Stimulated activated CD4-positive, alpha-beta T cell treated with anti-CD3 and anti-CD28 coated beads, Interleukin-1b, Interleukin-23, amount 100 ng/mL, for 4 hours (primary cell): ENCODE results near the gene JADE2.

Experiments
- DNase-seq, 2 donors: peaks; one replicate each; pipeline ENCODE4 v3.0.0-alpha.2; 2020; ENCODE audit warnings: low read depth in 2 of 2

The JADE2 gene

DNA sequence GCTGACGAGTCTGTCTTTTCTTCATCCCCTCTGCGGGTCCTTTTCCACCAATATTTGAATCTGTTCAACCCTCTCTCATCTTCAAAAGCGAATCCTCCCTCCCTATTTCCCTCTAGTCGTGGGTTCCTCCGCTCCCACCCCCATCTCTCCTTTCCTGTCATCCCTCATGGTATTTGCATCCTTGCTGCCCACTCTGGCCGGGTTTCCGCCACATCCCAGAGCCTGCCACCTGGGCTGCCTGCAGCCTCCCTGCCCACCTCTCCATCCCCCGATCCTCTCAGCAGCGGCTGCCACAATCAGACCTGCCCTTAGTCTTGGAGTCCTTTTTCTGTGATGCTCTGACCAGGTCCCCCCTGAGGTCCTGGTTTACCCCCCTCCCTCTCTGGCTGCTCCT lies 44.9 kb downstream of the JADE2 start:
- DNase-seq = no peak

DNA sequence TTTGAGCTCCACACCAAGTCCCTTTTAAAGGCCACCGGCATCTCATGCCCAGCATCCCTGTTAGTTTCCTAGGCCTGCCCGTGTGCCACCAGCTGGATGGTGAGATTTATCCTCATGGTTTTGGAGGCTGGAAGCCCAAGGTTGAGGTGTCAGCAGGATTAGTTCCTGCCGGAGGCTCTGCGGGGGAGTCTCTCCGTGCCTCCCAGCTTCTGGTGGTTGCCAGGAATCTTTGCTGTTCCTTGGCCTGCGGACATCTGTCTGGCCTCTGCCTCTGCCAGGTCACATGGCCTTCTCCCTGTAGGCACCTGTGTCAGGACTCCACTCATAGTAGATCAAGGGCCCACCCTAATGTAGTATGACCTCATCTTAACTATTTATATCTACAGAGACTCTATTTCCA lies 45.4 kb downstream of the JADE2 start:
- DNase-seq = no peak

DNA sequence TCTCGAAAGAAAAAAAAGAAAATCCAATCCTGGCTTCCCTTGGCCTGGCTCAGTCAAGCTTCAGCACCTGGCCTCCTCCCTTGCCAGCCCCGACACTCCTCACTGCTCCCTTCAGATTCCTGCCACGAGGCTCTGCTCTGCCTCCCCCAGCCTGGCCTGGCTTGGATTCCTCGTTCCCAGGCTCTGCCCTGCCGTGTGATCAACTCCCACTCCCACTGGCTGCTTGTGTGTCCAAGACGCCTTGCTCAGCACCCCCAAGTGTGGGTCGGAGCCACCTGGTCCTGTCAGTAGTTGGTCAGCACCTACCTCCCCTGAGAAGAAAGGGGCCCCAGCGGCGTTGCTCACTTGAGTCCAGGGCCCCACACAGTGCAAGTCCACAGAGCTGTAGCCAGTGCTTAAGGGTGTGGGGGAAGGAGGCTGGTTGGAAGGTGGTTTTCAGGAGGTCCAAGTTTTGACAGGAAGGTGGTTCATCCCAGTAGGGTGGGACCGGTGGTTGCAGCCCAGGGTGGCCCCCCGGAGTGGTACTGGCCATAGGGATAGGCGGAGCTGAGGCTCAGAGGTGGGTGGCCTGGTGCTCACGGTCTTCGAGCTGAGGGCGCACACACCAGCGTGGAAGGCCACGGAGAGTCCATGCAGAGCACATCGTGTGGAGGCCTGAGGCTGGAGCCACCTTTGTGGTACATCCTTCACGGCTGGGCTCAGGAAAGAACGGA lies 46.4 kb downstream of the JADE2 start:
- no peak for DNase-seq

DNA sequence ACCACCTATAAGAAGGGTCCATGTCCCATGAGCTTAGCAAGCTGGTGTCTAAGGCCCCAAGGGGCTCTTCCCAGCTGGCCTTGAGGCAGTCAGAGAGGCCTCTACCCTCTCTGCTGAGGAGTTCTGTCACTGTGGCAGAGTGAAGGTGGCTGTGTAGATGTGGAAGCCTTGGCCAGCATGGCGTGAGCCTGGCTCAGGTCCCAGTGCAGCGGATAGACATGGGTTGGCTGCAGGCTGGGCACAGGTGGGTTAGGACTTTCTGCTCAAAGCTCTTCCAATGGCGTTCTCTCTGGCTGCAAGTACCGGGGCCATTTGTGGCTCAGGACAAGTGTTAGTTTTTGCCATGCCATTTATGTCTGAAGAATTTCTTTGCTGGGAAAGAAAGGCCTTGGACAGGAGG lies 47.3 kb downstream of the JADE2 start:
- no peak for DNase-seq

DNA sequence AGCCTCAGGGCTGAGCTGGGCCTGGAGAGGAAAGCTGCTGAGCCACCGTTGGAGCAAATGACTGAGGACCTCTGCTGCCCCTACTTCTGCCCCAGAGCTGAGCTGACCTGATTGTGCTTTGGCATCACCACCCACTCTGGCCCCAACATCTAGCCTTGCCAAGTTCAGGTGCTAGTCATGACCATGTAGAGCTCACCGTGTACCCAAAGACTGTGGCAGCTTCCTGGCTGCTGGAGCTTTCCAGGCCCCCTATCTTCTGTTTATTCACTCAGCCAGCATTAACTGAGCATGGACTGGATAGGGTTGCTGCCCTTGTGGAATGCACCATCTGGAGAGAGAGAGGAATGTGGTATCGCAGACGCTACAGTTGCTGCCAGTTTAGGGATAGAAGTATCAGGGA lies 49.1 kb downstream of the JADE2 start:
- no peak for DNase-seq

DNA sequence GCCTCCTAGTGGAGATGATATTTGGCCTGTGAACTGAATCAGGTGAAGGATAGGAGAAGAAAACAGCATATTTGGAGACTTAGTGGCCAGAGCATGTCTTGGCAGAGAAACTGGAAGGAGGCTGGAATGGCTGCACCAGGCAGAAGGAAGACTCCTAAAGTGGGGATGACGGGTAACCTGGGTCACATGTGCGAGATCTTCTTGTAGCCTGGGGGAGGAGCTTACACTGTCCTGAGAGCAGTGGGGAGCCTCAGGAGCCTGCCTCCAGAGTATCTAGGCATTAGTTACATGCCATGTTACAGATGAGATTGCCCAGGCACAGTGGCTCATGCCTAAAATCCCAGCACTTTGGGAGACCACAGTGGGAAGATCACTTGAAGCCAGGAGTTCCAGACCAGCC lies 49.8 kb downstream of the JADE2 start:
- DNase-seq = no peak

DNA sequence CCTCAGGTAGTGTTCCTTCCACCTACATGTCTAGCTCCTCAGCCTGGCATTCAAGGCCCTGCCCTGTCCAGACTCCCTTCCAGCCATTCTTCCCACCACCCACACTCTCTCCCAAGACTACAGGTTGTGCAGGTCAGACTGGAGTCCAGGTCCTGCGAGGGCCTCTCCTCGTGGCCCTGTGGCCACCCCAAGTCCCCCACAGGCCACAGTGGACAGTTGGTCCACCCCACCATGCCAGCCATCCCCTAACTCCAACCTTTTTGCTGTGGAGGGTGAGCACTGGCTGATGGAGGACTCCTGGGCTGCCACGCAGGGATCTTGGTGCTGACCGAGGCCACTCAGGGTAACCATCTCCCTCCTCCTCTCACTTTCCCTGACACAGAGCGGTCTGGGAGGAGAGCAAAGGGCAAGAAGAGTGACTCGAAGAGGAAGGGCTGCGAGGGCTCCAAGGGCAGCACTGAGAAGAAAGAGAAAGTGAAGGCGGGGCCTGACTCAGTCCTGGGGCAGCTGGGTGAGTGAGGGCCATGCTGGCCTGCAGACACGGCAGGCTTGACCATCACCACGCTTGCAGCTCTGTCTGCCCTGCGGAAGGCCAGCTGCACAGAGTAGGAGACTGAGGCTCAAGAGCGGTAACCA lies 51.0 kb downstream of the JADE2 start:
- no peak for DNase-seq

DNA sequence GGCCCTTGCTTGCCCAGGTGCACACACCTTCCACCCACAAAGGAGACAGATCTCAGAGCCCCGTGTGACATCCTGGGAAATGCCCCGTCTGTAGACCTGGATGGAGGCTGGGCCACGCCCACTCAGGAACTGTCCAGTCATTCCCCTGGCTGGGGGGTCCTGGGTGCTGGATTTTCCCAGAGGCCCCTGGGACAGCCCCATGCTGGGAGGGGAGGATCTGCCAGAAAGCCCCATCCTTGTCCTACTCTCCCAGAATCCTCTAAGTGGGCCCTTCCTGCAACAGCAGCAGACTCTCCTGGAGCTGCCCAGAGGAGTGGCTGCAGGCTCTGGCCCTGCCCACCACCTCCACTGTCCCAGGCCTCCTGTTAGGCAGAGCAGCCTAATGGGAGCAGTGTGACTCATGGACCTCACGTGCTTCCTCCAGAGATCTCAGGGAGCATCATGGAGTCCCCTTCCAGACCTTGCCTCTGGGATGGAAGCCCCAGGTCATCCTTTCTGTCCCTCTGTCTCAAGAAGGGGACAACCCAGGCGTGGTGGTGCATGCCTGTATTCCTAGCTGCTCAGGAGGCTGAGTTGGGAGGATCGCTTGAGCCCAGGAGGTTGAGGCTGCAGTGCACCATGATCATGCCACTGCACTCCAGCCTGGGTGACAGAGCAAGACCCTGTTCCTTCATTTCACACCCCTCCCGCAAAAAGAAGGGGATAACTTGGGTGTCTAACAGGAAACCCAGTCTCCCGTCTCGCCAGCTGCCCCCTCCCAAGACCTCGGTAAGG lies 51.7 kb downstream of the JADE2 start:
- no peak for DNase-seq

DNA sequence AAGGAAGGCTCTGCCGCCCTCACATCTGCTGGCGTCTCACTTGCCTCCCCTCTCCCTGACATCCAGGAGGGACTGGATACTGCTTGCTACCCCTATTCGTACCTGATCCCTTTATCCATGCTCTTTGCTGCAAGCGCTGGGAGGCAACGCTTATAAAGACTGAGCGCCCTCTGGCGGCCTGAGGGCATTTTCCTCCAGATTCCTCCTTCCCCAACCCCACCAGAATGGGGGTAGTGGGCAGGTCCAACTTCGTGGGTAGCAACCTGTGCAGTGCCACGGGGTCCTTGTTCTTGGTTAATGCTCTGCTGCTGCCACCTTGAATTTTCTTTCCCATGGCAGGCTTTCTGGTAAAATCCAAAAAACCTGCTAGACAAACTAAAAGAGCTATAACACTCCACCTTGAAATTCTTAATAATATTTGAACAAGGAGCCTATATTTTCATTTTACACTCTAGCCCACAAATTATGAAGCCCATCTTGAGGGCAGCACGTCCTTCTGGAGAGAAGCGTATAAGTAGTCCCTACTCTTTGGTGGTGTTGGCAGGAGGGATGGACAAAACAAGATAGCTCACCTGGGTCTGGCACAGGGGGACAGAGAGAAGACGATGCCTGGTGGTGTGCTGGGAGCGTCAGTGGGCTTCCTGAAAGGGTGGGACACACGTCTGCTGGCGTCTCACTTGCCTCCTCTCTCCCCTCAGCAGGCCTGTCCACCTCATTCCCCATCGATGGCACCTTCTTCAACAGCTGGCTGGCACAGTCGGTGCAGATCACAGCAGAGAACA lies 52.5 kb downstream of the JADE2 start:
- peak; percentile 75 to 78 for DNase-seq

DNA sequence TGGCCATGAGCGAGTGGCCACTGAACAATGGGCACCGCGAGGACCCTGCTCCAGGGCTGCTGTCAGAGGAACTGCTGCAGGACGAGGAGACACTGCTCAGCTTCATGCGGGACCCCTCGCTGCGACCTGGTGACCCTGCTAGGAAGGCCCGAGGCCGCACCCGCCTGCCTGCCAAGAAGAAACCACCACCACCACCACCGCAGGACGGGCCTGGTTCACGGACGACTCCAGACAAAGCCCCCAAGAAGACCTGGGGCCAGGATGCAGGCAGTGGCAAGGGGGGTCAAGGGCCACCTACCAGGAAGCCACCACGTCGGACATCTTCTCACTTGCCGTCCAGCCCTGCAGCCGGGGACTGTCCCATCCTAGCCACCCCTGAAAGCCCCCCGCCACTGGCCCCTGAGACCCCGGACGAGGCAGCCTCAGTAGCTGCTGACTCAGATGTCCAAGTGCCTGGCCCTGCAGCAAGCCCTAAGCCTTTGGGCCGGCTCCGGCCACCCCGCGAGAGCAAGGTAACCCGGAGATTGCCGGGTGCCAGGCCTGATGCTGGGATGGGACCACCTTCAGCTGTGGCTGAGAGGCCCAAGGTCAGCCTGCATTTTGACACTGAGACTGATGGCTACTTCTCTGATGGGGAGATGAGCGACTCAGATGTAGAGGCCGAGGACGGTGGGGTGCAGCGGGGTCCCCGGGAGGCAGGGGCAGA lies 53.3 kb downstream of the JADE2 start:
- DNase-seq = no peak

DNA sequence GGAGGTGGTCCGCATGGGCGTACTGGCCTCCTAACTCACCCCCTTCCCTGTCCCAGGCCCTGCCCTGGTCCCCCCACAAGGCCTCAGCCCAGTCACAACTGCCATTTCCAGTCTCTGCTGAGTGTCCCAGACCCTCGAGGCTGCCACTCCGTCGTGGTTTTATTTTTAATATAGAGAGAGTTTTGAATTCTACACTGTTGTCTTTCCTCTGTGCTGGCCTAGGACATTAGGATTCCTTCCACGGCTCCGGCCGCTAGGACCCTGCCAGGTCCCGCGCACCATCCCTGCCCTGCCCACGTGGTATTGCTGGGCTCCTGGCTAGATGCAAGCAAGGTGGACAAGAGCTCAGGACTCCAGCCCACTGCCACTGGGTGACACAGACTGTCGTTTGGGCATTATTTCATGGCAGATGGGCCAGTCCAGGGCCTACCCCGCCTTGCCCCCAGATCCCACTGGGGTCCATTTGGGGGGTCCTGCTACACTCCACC lies 53.9 kb downstream of the JADE2 start:
- no peak for DNase-seq

DNA sequence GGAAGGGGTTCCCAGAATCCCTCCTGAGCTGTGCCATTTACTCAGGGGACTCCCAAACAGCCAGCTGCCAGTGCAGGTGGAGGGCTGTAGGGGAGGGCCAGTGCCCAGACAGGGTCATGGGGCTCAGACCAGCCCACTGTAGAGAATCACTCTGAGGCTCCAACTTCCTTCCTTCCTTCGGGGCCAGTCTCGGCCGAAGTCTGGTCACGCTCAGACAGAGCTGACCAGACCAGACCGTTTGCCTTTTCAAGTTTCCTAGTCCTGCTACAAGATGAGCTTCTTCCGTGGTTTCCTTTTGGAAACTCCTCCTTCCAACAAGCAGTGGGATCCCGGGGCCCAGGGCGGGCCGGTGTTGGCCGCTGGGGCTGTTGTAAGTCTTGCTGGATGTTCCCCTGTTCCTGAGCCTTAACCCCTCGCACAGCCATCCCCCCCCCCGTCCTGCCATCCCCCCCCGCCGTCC lies 54.6 kb downstream of the JADE2 start:
- no peak for DNase-seq

DNA sequence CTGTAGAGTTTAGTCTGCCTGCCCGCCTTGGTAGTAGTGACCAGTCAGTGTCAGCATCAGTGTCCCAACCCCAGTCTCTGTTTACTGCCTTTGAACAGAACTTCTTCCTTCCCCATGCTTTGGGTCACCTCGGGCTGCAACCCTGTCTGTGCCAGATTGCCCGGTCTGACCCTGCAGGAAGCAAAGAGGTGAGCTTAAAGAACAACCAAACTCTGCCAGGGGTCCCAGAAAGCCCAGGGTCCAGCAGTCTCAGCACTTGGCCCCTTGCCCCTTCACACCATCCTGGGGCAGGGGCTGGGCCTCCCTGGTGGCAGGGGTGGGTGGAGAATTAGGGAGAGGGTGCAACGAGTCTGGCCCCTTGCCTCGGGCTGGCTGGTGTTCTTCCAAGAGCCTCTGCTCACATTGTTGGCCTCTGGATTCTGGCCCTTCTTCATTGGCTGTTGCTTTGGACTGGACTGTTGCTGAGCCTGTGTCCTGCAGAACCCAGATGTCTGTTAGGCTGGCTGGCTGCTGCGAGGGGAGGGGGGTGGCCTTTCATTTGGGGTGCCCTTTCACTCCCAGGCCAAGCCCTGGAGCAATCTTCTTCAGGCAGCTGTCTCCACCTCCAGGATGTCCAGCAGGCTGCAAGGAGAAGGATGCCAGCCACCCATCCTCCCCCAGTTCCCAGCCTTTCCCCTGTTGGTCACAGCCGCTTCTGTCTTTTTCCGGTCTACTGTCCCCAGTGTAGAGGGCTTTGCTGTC lies 55.9 kb downstream of the JADE2 start:
- no peak for DNase-seq

DNA sequence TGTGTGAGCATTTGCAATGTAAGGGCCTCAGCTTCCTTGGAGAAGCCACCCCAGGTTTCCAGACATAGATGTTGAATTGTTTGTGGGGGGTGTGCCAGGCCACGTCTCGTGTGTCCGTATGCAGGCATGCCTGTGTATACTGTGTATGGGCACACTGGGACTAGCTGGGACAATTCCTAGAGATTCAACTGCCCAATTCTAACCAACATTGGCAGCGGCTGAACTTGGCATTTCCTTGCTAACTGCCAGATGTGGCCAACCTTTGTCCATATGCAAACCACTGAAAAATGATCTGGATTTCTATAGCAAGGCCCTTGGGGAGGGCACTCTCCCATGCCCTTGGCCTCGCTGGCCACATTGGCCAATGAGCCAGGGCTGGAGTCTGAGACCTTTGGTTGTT lies 56.8 kb downstream of the JADE2 start:
- no peak for DNase-seq

DNA sequence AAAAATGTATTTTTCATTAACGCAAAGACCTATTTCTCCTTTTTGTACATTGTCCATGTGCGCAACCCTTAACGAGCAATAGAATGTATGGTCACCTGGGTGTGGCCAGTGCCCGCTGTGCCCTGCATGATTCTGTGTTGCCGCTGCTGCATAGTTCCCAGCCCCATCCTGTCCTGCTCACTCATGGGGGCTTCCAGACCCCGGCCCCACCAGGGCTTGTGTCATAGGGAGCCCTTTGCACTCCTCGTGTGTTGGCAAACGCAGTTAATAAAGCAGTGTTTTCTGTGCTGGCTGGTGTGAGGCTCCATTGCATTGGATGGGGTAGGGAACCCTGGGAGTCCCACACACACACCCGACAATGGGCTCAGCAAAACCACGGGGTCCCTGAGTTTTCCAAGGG lies 57.5 kb downstream of the JADE2 start:
- no peak for DNase-seq

DNA sequence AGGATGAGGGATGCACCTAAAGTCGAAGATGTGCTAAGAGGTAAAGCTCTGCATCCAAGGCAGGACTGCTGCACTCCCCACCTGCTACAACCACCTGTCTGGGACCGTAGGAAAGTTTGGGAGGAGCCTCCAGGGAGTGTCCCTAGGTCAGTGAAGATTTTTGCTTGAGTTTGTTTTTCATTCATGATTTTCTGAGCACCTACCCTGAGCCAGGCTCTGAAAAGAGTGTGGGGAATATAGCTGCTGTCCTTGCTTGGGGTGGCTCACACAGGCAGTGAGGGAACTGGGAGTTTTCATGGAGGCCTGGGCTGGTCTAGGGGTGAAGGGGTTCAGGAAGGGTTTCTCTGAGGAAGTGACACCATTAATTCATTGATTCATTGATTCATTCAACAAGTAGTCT lies 58.3 kb downstream of the JADE2 start:
- DNase-seq = no peak

DNA sequence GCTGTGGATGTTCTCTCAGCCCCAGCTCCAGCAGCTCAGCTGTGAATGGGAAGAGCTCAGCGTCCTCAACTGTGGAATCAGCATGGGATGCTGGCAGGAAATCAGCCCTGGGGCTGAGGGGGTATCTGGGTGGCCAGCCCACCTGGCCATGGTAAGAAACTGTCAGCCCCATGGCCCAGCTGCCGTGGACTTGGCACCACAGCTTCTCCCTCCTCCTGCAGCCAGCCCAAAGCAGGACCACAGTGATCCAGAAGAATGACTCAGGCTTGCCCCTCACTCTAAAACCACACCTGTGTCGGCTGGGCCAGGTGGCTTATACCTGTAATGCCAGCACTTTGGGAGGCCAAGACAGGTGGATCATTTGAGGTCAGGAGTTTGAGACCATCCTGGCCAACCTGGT lies 59.2 kb downstream of the JADE2 start:
- DNase-seq = no peak

DNA sequence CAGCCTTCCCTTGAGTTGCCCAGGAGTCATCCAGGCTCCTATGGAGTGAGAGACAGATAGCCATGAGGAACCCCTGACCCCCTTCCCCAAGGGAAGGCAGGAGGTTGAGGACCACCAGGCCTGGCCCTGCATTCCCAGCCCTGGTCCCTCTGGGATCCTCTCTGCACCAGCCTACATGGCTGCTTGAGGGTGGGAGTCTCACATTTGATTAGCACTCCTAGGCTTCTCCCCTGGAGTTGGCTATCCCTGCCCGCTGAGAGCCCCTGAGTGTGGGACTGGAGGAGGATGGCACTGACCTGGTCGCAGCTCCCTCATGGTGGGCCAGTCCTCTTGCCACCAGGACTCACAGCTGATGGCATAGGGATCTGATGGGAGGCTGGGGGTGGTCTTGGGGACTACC lies 60.5 kb downstream of the JADE2 start:
- no peak for DNase-seq

DNA sequence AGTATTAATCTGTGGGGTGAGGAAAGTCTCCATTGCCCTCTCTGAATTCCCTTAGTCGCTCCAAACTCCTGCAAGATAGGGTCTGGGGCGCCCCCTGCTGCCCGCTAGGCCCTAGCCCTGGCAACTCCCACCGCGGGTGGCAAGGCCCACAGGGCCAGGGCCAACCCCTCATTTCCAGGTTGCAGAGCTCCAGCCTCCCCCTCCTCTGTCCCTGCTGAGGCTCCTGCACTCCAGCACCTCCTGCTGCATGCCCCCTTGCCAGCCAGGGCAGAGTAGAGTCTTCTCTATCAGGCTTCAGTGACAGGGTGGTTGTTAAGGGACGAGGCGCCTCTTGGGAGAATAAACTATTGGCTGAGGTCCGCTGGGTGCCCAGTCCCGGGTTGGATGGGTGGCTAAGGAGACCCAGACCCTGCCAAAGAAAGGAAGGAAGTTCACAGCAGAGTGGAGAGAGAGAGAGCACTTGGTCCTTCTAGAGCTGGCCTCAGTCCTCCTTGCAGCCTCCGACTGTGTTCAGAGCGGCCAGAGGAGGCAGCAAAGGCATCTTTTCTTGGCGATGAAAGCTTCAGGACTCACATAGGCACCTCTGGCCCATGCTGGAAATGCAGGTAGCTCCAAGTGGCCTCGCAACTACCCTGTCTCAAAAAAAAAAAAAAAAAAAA lies 61.5 kb downstream of the JADE2 start:
- peak; percentile 71 to 89 for DNase-seq
